HCT116 (cell line): Measurements from ENCODE around the gene TSPAN5. TPM values are rescaled to one million over a fixed set of nuclear protein-coding genes. Genes with fewer than 3 reads are reported as not detected.
A peak's percentile ranks its signal among the peaks of the same experiment; 100 is the strongest.

Experiments
- ATAC-seq: fragments of 200-7000 bp; cut with Tn5 transposase; 2 replicates; pipeline ENCODE4 v1.9.1; 2020; ENCODE audit warnings: mild to moderate bottlenecking, moderate library complexity
- BruUV-seq: library from RNA; stranded (reverse); fragments of 400-500 nt; replicated peaks from 2 replicates; lab custom pipeline; 2021; lab: Mats Ljungman, UMichigan
- CTCF ChIA-PET: fragments of 300-600 bp; sonication (Branson Sonifier 250); formaldehyde crosslinking; loops from one replicate; lab custom pipeline; 2021; ENCODE audit warnings: antibody characterized with exemption; lab: Charles Lee
- POLR2A ChIA-PET: fragments of 300-600, 350-600 bp; sonication (Branson Sonifier 250); formaldehyde crosslinking; loops from one replicate; lab custom pipeline; 2021; ENCODE audit warnings: antibody characterized with exemption; lab: Charles Lee
- RAD21 ChIA-PET, 2 experiments: fragments of 300-600 bp; sonication (Branson Sonifier 250); formaldehyde crosslinking; loops; one replicate each; lab custom pipeline; 2023; ENCODE audit warnings: low total read pairs in 2 of 2; ENCODE audit not compliant: uncharacterized antibody in 2 of 2, unreplicated experiment in 2 of 2, low non-redundant PET in 1 of 2; lab: Charles Lee
- DNase-seq: peaks from one replicate; pipeline ENCODE4 v3.0.0-alpha.2; 2010; ENCODE audit warnings: low read depth, low spot score
- H2AFZ ChIP-seq: fragments of 200-600 bp; shearing (Covaris generic), sonication (generic); 2 replicates; pipeline ENCODE4 v1.6.1; 2017; ENCODE audit warnings: low read depth, mixed run types, mixed read lengths, antibody characterized with exemption, low read length; ENCODE audit not compliant: poor library complexity, severe bottlenecking
- H3K27ac ChIP-seq: 2 replicates; pipeline ENCODE4 v1.5.1; 2012; ENCODE audit warnings: low read depth, low read length
- H3K27me3 ChIP-seq: fragments of 200-600 bp; sonication (generic); 2 replicates; pipeline ENCODE4 v1.6.1; 2016; ENCODE audit warnings: mixed run types, low read length, mixed read lengths; ENCODE audit not compliant: insufficient read depth
- H3K36me3 ChIP-seq, 2 experiments: fragments of 200-500 bp in 1 of 2; fragments of 200-600 bp in 1 of 2; sonication (Bioruptor generic) in 1 of 2; sonication (generic) in 1 of 2; 2 replicates each; pipeline versions ENCODE4 v1.5.1 to v1.6.1; 2014 to 2016; ENCODE audit warnings: low read length in 2 of 2, inconsistent platforms in 1 of 2, mixed read lengths in 1 of 2, mixed run types in 1 of 2; ENCODE audit not compliant: insufficient read depth in 2 of 2, control insufficient read depth in 1 of 2
- H3K4me1 ChIP-seq, 2 experiments: fragments of 200-600 bp in 1 of 2; sonication (generic) in 1 of 2; 2 replicates each; pipeline versions ENCODE4 v1.5.1 to v1.6.1; 2012 to 2017; ENCODE audit warnings: low read length in 2 of 2, inconsistent platforms in 1 of 2, mild to moderate bottlenecking in 1 of 2, mixed read lengths in 1 of 2, mixed run types in 1 of 2, moderate library complexity in 1 of 2; ENCODE audit not compliant: insufficient read depth in 2 of 2, control insufficient read depth in 1 of 2
- H3K4me2 ChIP-seq: fragments of 200-600 bp; sonication (generic); 2 replicates; pipeline ENCODE4 v1.6.1; 2017; ENCODE audit warnings: mixed run types, low read length, mixed read lengths
- H3K4me3 ChIP-seq, 2 experiments: fragments of 200-600 bp in 1 of 2; sonication (generic) in 1 of 2; replicated peaks in 1 of 2; 2 replicates each; pipeline ENCODE4 v1.5.1; 2011 to 2016; ENCODE audit warnings: low read length in 2 of 2, control low read depth in 1 of 2, low read depth in 1 of 2, mild to moderate bottlenecking in 1 of 2, mixed read lengths in 1 of 2, mixed run types in 1 of 2
- H3K79me2 ChIP-seq: fragments of 200-600 bp; sonication (generic); 2 replicates; pipeline ENCODE4 v1.6.1; 2017; ENCODE audit warnings: mild to moderate bottlenecking, mixed run types, low read length, moderate library complexity, mixed read lengths; ENCODE audit not compliant: insufficient read depth
- H3K9ac ChIP-seq: fragments of 200-600 bp; sonication (generic); 2 replicates; pipeline ENCODE4 v1.6.1; 2016; ENCODE audit warnings: low read length, mixed read lengths
- H3K9me2 ChIP-seq: fragments of 200-600 bp; sonication (generic), shearing (Covaris generic); 2 replicates; pipeline ENCODE4 v1.6.1; 2017; ENCODE audit warnings: mixed run types, mild to moderate bottlenecking, moderate library complexity; ENCODE audit not compliant: insufficient read depth
- H3K9me3 ChIP-seq, 2 experiments: fragments of 200-500 bp in 1 of 2; fragments of 200-600 bp in 1 of 2; sonication (Bioruptor generic) in 1 of 2; sonication (generic) in 1 of 2; 2 replicates each; pipeline ENCODE4 v1.6.1; 2014 to 2017; ENCODE audit warnings: low read length in 2 of 2, mixed read lengths in 2 of 2, inconsistent platforms in 1 of 2, low read depth in 1 of 2, mild to moderate bottlenecking in 1 of 2, mixed run types in 1 of 2, moderate library complexity in 1 of 2; ENCODE audit not compliant: control insufficient read depth in 1 of 2, insufficient read depth in 1 of 2
- H4K20me1 ChIP-seq: fragments of 200-600 bp; sonication (generic), shearing (Covaris generic); 2 replicates; pipeline ENCODE4 v1.6.1; 2017; ENCODE audit warnings: mixed run types, mild to moderate bottlenecking, moderate library complexity; ENCODE audit not compliant: insufficient read depth
- CBX3 ChIP-seq: IDR thresholded peaks from 2 replicates; pipeline ENCODE4 v1.6.1; 2012; ENCODE audit warnings: low read depth
- CEBPB ChIP-seq: IDR thresholded peaks from 2 replicates; pipeline ENCODE4 v1.6.1; 2012; ENCODE audit warnings: low read depth
- EZH2 ChIP-seq: fragments of 200-600 bp; sonication (generic); IDR thresholded peaks from 2 replicates; pipeline ENCODE4 v1.6.1; 2017; ENCODE audit warnings: antibody characterized with exemption, mixed run types
- RAD21 ChIP-seq: IDR thresholded peaks from 2 replicates; pipeline ENCODE4 v1.6.1; 2012; ENCODE audit warnings: low read depth, mild to moderate bottlenecking
- SIN3A ChIP-seq: IDR thresholded peaks from 2 replicates; pipeline ENCODE4 v1.6.1; 2012; ENCODE audit warnings: low read depth
- SRF ChIP-seq: IDR thresholded peaks from 2 replicates; pipeline ENCODE4 v1.6.1; 2012; ENCODE audit warnings: low read depth
- TCF7L2 ChIP-seq: IDR thresholded peaks from 2 replicates; pipeline ENCODE4 v1.7.0; 2011; ENCODE audit warnings: borderline replicate concordance, inconsistent platforms; ENCODE audit not compliant: insufficient read depth, insufficient read length; ENCODE audit errors: extremely low read depth
- YY1 ChIP-seq: IDR thresholded peaks from 2 replicates; pipeline ENCODE4 v1.6.1; 2011; ENCODE audit warnings: low read length, low read depth, moderate library complexity, mild to moderate bottlenecking; ENCODE audit not compliant: insufficient replicate concordance; ENCODE audit errors: extremely low read depth
- ZFX ChIP-seq: fragments of 450-650 bp; IDR thresholded peaks from 2 replicates; pipeline ENCODE4 v1.6.1; 2017
- ZNF274 ChIP-seq: fragments of 200-500 bp; sonication (Bioruptor generic); IDR thresholded peaks from 2 replicates; pipeline ENCODE4 v1.6.1; 2014; ENCODE audit warnings: mild to moderate bottlenecking, low read depth, low read length, inconsistent platforms
- intact Hi-C: fragments of 100-400 bp; cut with micrococcal nuclease; formaldehyde crosslinking; loops from 2 replicates; pipeline ENCODE4 v1.10.0; 2022
- total RNA-seq: library from RNA; stranded (reverse); gene quantifications from one replicate; pipeline ENCODE4 v1.2.1, GENCODE V29; 2021; ENCODE audit not compliant: unreplicated experiment
- TF ChIP-seq, protein P1 (sequence below), 3 experiments: fragments of 200-600 bp in 1 of 3; sonication (generic) in 1 of 3; IDR thresholded peaks in 2 of 3; conservative IDR thresholded peaks in 1 of 3; 2 replicates each; pipeline ENCODE4 v1.5.1; 2012 to 2017; ENCODE audit warnings: low read depth in 2 of 3, low read length in 2 of 3, antibody characterized with exemption in 1 of 3, borderline replicate concordance in 1 of 3, control low read depth in 1 of 3, mild to moderate bottlenecking in 1 of 3, mixed read lengths in 1 of 3, mixed run types in 1 of 3, moderate library complexity in 1 of 3; ENCODE audit not compliant: insufficient read depth in 1 of 3
- TF ChIP-seq, protein P2 (sequence below): IDR thresholded peaks from 2 replicates; pipeline ENCODE4 v1.6.1; 2011; ENCODE audit warnings: mild to moderate bottlenecking, low read length, moderate library complexity; ENCODE audit not compliant: insufficient replicate concordance; ENCODE audit errors: extremely low read depth
- TF ChIP-seq, protein P3 (sequence below): IDR thresholded peaks from 2 replicates; pipeline ENCODE4 v1.6.1; 2012

Gene TSPAN5
- total RNA-seq, 1 experiment from 2014 or later: 56.8 TPM

DNA sequence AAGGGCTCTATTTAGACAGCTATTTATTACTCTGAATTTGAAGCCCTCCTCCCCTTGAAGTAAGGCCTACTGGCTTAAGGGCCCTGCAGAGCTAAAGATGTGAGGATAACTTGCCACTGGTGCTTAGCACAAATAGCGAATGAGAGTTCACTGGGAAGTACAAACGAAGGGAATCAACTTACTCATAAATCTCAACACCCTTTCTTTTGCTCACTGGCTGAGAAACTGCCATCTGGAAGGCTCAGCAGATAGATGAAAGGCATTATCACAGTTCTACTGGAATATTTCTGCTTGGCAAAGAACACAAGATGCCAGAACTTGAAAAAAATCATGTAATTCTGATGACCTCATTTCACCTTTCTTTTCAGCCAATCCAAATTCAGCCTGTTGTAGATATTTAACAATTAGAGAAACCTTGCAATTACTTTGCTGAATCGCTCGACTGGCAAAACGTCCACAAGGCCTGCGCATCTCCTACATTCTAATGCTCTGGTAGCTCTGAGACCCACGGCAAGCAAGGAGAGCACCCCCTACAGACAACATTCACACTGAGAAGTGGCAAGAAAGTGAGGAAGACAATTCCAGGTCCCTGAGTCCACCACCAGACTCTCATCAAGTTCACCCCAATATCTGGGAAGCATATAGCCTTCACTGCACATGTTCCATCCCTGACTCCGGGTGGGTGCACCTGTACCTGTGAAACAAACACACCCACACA is 27.5 kb downstream of the TSPAN5 start:
- DNase-seq (no peak), ATAC-seq (no peak)
- Histone ChIP-seq H3K9me2 (no peaks in the 10 kb centered on the region), H3K9me3 (no peaks in the 10 kb centered on the region), H3K36me3 (no peaks in the 10 kb centered on the region), H3K4me3 (no peak overlapping the region), H2AFZ (no peak overlapping the region), H3K27ac (no peak overlapping the region), H3K9ac (no peak overlapping the region), H3K27me3 (no peaks in the 10 kb centered on the region), H3K4me2 (peak overlapping the region; percentile 13; the same call in 1 of the 2 replicates), H3K4me1 (peaks cover 50 to 85% of the 10 kb centered on the region in 2 experiments), H3K79me2 (peaks cover 96% of the 10 kb centered on the region), H4K20me1 (no peaks in the 10 kb centered on the region)
- CTCF ChIA-PET: interaction anchor here (0.8 to 1.4 kb wide), 3 partner anchors 11 to 57 kb away, joined by 3 to 4 read pairs (median 3); no protein-coding TSS in a partner anchor
- RAD21 ChIA-PET: no interaction called here
- BruUV-seq: no TSS peak
- POLR2A ChIA-PET: no interaction called here
- intact Hi-C loops: no loop called here
- TF ChIP-seq, protein P1, sequence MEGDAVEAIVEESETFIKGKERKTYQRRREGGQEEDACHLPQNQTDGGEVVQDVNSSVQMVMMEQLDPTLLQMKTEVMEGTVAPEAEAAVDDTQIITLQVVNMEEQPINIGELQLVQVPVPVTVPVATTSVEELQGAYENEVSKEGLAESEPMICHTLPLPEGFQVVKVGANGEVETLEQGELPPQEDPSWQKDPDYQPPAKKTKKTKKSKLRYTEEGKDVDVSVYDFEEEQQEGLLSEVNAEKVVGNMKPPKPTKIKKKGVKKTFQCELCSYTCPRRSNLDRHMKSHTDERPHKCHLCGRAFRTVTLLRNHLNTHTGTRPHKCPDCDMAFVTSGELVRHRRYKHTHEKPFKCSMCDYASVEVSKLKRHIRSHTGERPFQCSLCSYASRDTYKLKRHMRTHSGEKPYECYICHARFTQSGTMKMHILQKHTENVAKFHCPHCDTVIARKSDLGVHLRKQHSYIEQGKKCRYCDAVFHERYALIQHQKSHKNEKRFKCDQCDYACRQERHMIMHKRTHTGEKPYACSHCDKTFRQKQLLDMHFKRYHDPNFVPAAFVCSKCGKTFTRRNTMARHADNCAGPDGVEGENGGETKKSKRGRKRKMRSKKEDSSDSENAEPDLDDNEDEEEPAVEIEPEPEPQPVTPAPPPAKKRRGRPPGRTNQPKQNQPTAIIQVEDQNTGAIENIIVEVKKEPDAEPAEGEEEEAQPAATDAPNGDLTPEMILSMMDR (IDR thresholded peaks at IDR 0.05 in 2 of 3, conservative IDR thresholded peaks at IDR 0.05 in 1 of 3; ENCODE audit: borderline replicate concordance in 1 of 3, insufficient read depth in 1 of 3, low read depth in 2 of 3, low read length in 2 of 3): peak in 2 of 3 experiments; percentile 27 to 44; a peak in 3 of 6 replicates
- TF ChIP-seq ZFX: no peak

DNA sequence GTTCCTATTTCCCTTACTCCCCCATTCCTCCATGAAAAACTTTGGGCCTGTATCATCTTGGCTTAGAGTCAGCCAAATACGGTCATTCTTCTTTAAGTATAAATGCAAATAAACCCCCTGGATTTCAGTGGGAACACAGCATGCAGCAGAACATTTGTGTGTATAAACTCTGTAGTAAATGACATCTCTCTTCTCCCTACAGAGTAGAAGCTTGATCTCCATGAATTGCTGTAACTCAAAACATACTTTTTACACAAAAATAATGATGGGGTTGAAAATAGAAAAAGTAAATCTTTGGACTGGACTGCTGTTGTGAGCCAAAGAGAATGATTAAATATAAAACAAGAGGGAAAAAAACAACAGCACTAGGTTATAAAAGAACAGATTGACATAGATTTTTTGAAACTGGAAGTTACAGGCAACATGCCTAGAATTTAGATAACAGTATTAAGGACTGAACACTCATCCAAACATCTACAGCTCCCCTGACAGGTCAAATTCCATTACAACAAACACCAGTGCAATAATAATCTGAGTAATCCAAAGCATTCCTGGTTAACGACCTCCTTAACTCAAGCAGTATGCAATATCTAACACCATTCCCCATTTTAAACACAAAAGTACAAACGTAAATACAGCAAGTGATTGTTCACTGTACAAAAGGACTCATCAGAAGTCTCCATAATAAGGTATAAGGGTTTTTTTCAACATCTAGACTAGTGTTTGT is 30.7 kb downstream of the TSPAN5 start:
- Histone ChIP-seq H3K4me3 (peak overlapping the region in 1 of 2 experiments; percentile 37; a peak in 2 of 4 replicates), H3K27me3 (no peaks in the 10 kb centered on the region), H2AFZ (no peak overlapping the region), H3K9ac (peak overlapping the region; percentile 52), H3K79me2 (peaks cover 96% of the 10 kb centered on the region), H3K9me3 (no peaks in the 10 kb centered on the region), H3K36me3 (no peaks in the 10 kb centered on the region), H3K4me1 (peaks cover 80 to 100% of the 10 kb centered on the region in 2 experiments)
- ChIA-PET RAD21 (no interaction called here), POLR2A (interaction anchor here (1.3 to 1.8 kb wide), 2 partner anchors 9 to 31 kb away, joined by 3 to 4 read pairs; partner anchors contain the start of gene TSPAN5)
- ATAC-seq (no peak), DNase-seq (peak; percentile 31)
- TF ChIP-seq, protein P2, sequence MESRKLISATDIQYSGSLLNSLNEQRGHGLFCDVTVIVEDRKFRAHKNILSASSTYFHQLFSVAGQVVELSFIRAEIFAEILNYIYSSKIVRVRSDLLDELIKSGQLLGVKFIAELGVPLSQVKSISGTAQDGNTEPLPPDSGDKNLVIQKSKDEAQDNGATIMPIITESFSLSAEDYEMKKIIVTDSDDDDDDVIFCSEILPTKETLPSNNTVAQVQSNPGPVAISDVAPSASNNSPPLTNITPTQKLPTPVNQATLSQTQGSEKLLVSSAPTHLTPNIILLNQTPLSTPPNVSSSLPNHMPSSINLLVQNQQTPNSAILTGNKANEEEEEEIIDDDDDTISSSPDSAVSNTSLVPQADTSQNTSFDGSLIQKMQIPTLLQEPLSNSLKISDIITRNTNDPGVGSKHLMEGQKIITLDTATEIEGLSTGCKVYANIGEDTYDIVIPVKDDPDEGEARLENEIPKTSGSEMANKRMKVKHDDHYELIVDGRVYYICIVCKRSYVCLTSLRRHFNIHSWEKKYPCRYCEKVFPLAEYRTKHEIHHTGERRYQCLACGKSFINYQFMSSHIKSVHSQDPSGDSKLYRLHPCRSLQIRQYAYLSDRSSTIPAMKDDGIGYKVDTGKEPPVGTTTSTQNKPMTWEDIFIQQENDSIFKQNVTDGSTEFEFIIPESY: no peak
- TF ChIP-seq TCF7L2 (no peak), EZH2 (no peak), ZNF274 (no peak), CBX3 (no peak), SRF (peak; percentile 11; the same call in 1 of the 2 replicates), SIN3A (no peak), ZFX (no peak), YY1 (no peak), RAD21 (peak; percentile 28; the same call in 1 of the 2 replicates), CEBPB (no peak)
- TF ChIP-seq, protein P3, sequence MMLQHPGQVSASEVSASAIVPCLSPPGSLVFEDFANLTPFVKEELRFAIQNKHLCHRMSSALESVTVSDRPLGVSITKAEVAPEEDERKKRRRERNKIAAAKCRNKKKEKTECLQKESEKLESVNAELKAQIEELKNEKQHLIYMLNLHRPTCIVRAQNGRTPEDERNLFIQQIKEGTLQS: no peak
- TF ChIP-seq, all 23 proteins: peak for 2
- Histone ChIP-seq H4K20me1 (no peaks in the 10 kb centered on the region), H3K27ac (peak overlapping the region; percentile 87), H3K9me2 (no peaks in the 10 kb centered on the region), H3K4me2 (peak overlapping the region; percentile 76)
- intact Hi-C loops: loop anchor here (2.0 to 10.0 kb wide), 3 partner anchors 27 to 163 kb away; no protein-coding TSS in a partner anchor
- CTCF ChIA-PET: no interaction called here
- BruUV-seq: no TSS peak
